MG63 (cell line): ENCODE data around the gene HECW1. TPM values are rescaled to one million over a fixed set of nuclear protein-coding genes. Genes with fewer than 3 reads are reported as not detected.
"Not testable (repeated sequence)": the region's sequence is repeated elsewhere in the genome, so short reads cannot be mapped to it uniquely, and the experiment has no call there.

Source experiments
- DNase-seq: peaks from one replicate; pipeline ENCODE4 v3.0.0-alpha.2; 2020
- H3K27me3 ChIP-seq: fragments of 250-450 bp; sonication (Bioruptor Pico); 2 replicates; pipeline ENCODE4 v1.5.1; 2020; ENCODE audit warnings: mild to moderate bottlenecking, moderate library complexity
- H3K36me3 ChIP-seq: fragments of 250-450 bp; sonication (Bioruptor Pico); 2 replicates; pipeline ENCODE4 v1.5.1; 2020; ENCODE audit warnings: mild to moderate bottlenecking, moderate library complexity
- H3K4me3 ChIP-seq: fragments of 250-450 bp; sonication (Bioruptor Pico); 2 replicates; pipeline ENCODE4 v1.5.1; 2020; ENCODE audit warnings: mild to moderate bottlenecking, moderate library complexity
- H3K9me3 ChIP-seq: fragments of 250-450 bp; sonication (Bioruptor Pico); 2 replicates; pipeline ENCODE4 v1.5.1; 2020; ENCODE audit warnings: mild to moderate bottlenecking, moderate library complexity
- total RNA-seq: library from RNA; depleted of rRNA; stranded (reverse); fragments of >200 nt; shearing (Covaris generic); gene quantifications from 2 replicates; pipeline ENCODE4 v1.2.3, GENCODE V29; 2014; ENCODE audit warnings: low replicate concordance

HECW1 gene
- total RNA-seq, 1 experiment from 2014 or later = 18.4 TPM

DNA sequence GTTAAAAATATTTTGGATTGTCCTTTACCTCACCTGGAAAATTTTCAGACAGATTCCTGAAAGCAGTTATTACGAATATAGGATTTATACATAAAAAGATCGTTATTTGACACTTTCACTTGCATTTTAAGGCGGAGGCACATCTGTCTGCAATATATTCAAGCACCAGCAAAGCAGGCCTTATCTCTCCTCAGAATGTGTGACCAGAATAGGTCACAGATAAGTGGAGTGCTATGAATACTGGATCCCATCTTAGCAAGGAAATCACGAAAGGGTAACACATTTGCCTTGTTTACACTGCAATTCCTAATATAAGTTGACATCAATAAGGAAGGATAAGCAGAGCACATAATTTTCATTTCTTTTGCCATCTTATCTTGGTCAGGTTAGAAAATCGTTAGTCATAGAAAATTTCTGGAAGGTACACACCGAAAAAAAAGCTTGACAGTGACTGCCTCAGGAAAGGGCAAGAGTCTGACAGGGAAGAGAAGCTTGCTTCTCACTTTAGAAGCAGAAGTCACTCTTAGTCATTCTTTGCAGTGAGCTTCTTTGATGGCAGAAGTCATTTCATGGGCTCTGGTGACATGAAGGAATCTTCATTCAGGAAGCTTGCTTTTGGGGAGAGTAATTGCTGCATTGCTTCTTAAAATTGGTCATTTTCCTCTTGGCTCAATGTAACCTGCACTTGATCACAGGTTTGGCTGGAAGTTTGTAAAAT lies 372.4 kb downstream of the HECW1 start:
- no peak overlapping the region for H3K4me3 ChIP-seq
- no peaks in the 10 kb centered on the region for H3K9me3 ChIP-seq
- no peaks in the 10 kb centered on the region for H3K36me3 ChIP-seq
- H3K27me3 ChIP-seq = no peaks in the 10 kb centered on the region
- DNase-seq = no peak

DNA sequence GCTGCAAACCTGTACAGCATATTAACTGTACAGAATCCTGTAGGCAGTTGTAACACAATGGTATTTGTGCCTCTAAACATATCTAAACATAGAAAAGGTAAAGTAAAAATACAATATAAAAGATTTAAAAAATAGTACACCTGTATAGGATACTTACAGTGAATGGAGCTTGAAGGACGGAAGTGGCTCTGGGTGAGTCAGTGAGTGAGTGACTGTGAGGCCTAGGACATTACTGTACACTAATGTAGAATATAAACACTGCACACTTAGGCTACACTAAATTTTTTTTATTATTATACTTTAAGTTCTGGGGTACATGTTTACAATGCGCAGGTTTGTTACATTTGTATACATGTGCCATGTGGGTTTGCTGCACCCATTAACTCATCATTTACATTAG lies 373.1 kb downstream of the HECW1 start:
- Histone ChIP-seq H3K4me3 (no peak overlapping the region), H3K27me3 (no peaks in the 10 kb centered on the region), H3K36me3 (no peaks in the 10 kb centered on the region), H3K9me3 (no peaks in the 10 kb centered on the region)
- no peak for DNase-seq

GRCh38 chr7:43486008-43486407 lies 373.6 kb downstream of the HECW1 start:
- not testable (repeated sequence) for H3K36me3 ChIP-seq, H3K27me3 ChIP-seq, H3K9me3 ChIP-seq, H3K4me3 ChIP-seq, DNase-seq

DNA sequence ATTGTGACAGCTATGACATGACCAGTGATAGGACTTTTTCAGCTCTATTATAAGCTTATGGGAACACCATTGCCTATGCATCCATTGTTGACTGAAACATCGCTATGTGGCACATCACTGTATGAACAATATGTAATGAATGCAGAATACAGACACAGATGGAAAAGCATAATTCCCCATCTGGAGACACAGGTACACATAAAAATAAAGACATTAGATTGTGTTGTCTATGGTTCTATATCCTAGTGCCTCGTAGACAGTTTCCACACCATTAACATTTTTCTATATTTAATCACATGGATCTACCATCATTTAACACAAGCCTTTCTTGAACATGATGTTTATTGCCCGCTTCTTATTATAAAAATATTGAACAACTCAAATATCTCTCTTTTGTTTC lies 374.2 kb downstream of the HECW1 start:
- H3K4me3 ChIP-seq = no peak overlapping the region
- H3K27me3 ChIP-seq = no peaks in the 10 kb centered on the region
- H3K36me3 ChIP-seq = no peaks in the 10 kb centered on the region
- H3K9me3 ChIP-seq = no peaks in the 10 kb centered on the region
- no peak for DNase-seq

DNA sequence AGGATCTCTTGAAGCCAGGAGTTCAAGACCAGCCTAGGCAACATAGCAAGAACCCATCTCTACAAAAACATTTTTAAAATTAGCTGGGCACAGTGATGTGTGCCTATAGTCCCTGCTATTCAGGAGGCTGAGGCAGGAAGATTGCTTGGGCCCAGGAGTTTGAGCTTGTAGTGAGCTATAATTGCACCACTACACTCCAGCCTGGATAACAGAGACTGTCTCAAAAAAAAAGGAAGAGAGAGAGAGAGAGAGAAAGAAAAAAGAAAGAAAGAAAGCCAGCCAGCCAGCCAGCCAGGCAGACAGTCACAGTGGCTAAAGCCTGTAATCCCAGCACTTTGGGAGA lies 375.3 kb downstream of the HECW1 start:
- H3K36me3 ChIP-seq = no peaks in the 10 kb centered on the region
- no peaks in the 10 kb centered on the region for H3K9me3 ChIP-seq
- H3K4me3 ChIP-seq = no peak overlapping the region
- H3K27me3 ChIP-seq = no peaks in the 10 kb centered on the region
- no peak for DNase-seq

GRCh38 chr7:43489257-43489656 lies 376.8 kb downstream of the HECW1 start:
- no peak for DNase-seq
- Histone ChIP-seq H3K27me3 (no peaks in the 10 kb centered on the region), H3K9me3 (no peaks in the 10 kb centered on the region), H3K4me3 (no peak overlapping the region), H3K36me3 (no peaks in the 10 kb centered on the region)

DNA sequence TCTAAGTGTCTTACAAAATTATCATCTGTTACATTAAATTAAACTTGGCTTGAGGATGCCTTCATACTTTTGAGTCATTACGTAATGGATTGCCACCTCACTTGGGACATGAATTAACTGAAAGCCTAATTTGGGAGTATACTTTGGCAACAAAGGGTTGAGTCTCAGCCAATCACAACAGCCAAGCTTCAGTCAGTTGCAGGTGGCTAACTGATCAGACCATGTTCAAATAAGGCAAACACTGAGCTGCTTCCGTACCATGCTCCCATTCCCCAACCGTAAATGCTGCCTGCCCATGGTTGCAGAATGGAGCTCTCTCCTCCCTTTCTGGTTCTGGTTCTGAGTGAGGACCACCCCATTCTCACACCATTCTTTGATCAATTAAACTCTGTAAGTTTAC lies 377.6 kb downstream of the HECW1 start:
- H3K4me3 ChIP-seq = no peak overlapping the region
- no peaks in the 10 kb centered on the region for H3K36me3 ChIP-seq
- DNase-seq = no peak
- no peaks in the 10 kb centered on the region for H3K9me3 ChIP-seq
- no peaks in the 10 kb centered on the region for H3K27me3 ChIP-seq

- Histone ChIP-seq H3K9me3 (no peaks in the 10 kb centered on the region), H3K27me3 (no peaks in the 10 kb centered on the region), H3K4me3 (no peak overlapping the region), H3K36me3 (no peaks in the 10 kb centered on the region; the same call in 1 of the 2 replicates)
- no peak for DNase-seq
These were observed 378.7 kb downstream of the HECW1 start for GRCh38 chr7:43491123-43491522.

DNA sequence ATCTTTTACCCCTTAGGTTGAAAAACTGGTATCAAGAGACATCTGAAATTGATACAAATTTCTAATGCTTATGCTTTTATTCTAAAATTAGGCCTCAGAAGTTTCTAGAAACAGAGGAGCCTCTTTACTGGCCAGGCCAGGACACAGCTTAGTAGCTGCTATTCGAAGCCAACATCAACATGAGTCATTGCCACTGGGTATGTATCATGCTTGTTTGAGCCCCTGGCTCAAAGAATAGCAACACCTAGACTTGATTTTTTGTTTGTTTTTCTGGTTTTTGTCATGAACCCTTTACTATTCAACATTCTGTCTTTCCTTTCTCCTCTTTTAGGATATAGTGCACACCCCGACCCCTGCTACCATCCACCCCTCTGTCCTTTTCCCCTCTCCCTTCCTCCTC lies 379.5 kb downstream of the HECW1 start:
- H3K27me3 ChIP-seq = no peaks in the 10 kb centered on the region
- no peaks in the 10 kb centered on the region; the same call in 1 of the 2 replicates for H3K36me3 ChIP-seq
- H3K4me3 ChIP-seq = no peak overlapping the region
- H3K9me3 ChIP-seq = no peaks in the 10 kb centered on the region
- DNase-seq = peak; percentile 73

GRCh38 chr7:43492896-43493295 lies 380.4 kb downstream of the HECW1 start:
- DNase-seq = no peak

DNA sequence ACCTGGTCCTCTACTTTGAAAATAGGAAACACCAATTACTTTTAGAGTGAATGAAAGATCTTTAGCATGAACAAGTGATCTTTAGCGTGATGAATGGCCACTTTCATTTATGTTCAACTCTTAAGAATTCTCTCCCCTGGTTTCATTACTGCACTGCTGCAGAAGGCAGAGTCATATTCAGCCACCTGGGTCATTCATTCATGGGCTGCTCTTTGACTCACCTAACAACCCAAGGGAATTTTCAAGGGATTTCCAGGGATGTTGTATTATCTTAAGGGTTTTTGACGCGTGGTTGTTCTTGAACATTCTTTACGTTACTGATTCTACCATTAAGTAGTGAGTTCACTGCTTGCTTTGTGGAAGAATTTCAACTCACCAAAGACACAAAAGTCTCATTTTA lies 383.1 kb downstream of the HECW1 start:
- Histone ChIP-seq H3K4me3 (no peak overlapping the region), H3K36me3 (no peaks in the 10 kb centered on the region; the same call in 1 of the 2 replicates), H3K27me3 (no peaks in the 10 kb centered on the region), H3K9me3 (no peaks in the 10 kb centered on the region)
- no peak for DNase-seq

More at GRCh38 chr7:43492896-43493295, 380.4 kb downstream of the HECW1 start:
- H3K27me3 ChIP-seq = no peaks in the 10 kb centered on the region
- H3K4me3 ChIP-seq = no peak overlapping the region
- no peaks in the 10 kb centered on the region for H3K9me3 ChIP-seq
- H3K36me3 ChIP-seq = no peaks in the 10 kb centered on the region; the same call in 1 of the 2 replicates

DNA sequence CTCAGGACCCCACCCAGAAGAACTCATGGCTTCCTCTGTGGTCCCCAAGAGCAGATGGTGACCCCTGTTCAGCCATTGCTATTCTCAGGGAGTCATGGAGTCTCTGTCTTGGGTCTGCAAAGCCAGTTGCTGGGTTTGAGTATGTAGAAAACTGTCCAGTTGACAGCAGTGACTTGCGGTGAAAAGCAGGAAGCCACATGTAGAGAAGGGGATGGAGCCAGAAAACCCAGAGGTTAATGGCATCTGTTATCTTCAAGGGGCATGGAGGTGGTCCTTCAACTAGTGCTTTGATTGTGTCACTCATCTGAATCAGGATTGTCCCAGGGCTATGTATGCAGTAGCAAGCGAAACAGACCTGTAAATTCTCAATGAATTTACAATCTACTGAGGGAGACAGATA lies 384.1 kb downstream of the HECW1 start:
- Histone ChIP-seq H3K9me3 (no peaks in the 10 kb centered on the region), H3K27me3 (no peaks in the 10 kb centered on the region), H3K4me3 (no peak overlapping the region), H3K36me3 (no peaks in the 10 kb centered on the region; the same call in 1 of the 2 replicates)
- no peak for DNase-seq

DNA sequence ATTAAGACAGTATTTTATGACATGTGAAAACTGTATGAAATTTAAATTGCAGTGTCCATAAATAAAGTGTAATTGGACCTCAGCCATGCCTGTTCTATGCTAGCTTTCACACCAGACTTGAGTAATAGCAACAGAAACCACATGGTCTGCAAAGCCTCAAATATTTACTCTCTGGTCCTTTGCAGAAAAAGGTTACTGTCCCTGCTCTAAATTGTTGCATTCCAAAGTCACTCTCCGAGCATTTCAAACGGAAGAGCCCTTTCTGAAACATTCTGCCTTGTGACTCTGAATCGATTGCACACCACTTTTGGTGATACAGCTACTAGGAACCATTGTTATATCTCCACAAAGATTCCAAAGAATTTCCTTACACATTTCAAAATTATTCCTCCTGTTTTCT lies 389.4 kb downstream of the HECW1 start:
- no peaks in the 10 kb centered on the region for H3K27me3 ChIP-seq
- H3K9me3 ChIP-seq = no peaks in the 10 kb centered on the region
- H3K4me3 ChIP-seq = no peak overlapping the region
- DNase-seq = no peak
- no peaks in the 10 kb centered on the region for H3K36me3 ChIP-seq

DNA sequence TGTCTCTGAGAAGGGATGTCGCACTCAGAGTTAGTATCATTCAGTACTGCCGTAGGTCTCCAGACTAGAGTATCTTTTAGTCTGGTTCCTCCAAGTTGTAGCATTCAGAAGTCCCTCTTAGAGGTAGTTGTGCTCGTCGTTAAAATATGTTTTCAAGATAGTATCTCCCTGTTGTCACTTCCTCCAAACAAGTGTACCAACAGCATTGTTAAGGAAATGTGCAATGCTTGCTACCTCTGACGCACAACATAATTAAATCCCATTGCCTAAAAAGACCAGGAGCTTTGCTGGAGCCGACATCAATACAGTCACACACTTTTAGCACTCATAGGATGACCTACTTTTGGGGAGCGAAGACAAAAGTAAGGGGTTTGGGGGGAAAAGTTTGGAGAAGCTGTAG lies 390.5 kb downstream of the HECW1 start:
- H3K27me3 ChIP-seq = no peaks in the 10 kb centered on the region
- H3K9me3 ChIP-seq = no peaks in the 10 kb centered on the region
- no peak for DNase-seq
- no peaks in the 10 kb centered on the region for H3K36me3 ChIP-seq
- no peak overlapping the region for H3K4me3 ChIP-seq

- no peaks in the 10 kb centered on the region for H3K9me3 ChIP-seq
- H3K36me3 ChIP-seq = no peaks in the 10 kb centered on the region
- no peak for DNase-seq
- H3K27me3 ChIP-seq = no peaks in the 10 kb centered on the region
- H3K4me3 ChIP-seq = no peak overlapping the region
These were observed 393.0 kb downstream of the HECW1 start for GRCh38 chr7:43505412-43505811.

DNA sequence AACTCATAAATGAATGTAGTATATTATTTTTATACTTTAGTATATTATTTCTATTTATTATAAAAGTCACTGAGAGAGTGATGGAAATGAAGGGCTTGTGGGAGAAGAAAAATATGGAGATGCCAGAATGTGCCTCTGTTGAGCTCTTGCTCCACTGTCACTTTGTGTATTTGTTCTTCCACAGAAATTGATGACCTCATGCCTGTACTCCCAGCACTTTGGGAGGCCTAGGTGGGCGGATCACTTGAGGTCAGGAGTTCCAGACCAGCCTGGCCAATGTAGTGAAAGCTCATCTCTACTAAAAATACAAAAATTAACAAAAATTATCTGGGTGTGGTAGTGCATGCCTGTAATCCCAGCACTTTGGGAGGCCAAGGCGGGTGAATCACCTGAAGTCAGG lies 394.0 kb downstream of the HECW1 start:
- DNase-seq = no peak
- no peak overlapping the region for H3K4me3 ChIP-seq
- H3K9me3 ChIP-seq = no peaks in the 10 kb centered on the region
- no peaks in the 10 kb centered on the region for H3K27me3 ChIP-seq
- H3K36me3 ChIP-seq = no peaks in the 10 kb centered on the region

DNA sequence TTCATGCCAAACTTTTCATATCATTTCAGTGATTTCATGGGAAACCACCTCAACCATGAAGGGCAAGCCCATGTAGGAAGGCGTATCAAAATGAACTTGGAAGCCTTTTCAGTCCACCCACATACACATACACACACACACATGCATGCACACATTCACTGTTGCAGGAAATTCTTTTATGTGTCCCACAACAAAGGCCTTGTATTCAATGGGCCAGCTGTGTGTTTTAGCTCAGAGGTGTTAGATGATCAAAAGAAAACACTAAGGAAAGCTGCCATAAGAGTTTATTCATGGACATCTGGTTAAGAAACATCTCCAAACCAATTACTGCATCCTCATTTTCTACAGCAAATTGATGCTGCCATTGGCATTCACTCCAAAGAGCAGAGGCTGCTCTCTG lies 396.0 kb downstream of the HECW1 start:
- Histone ChIP-seq H3K36me3 (no peaks in the 10 kb centered on the region), H3K27me3 (no peaks in the 10 kb centered on the region), H3K4me3 (no peak overlapping the region), H3K9me3 (no peaks in the 10 kb centered on the region)
- no peak for DNase-seq

GRCh38 chr7:43509906-43510305 lies 397.5 kb downstream of the HECW1 start:
- Histone ChIP-seq H3K27me3 (no peaks in the 10 kb centered on the region), H3K36me3 (no peaks in the 10 kb centered on the region), H3K4me3 (no peak overlapping the region), H3K9me3 (no peaks in the 10 kb centered on the region)
- DNase-seq = no peak

DNA sequence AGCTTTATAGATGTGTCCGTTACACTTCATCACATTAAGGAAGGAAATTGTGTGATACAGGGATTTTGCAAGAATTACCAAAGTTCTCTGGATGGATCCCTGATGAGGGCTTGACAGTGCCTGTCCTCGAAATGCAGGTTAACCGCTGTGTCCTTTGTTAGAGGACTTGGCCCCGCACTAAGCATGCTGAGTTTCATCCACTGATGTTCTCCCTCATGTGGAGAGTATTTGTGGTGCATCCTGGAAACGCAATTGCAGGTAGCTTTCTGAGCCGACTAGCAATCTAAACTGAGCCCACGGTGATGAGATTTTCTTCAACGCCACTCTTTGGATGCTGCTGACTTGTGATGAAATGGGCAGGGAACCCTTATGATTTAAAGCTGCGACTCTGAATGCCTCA lies 398.6 kb downstream of the HECW1 start:
- H3K9me3 ChIP-seq = no peaks in the 10 kb centered on the region
- no peaks in the 10 kb centered on the region for H3K27me3 ChIP-seq
- H3K4me3 ChIP-seq = no peak overlapping the region
- H3K36me3 ChIP-seq = no peaks in the 10 kb centered on the region
- DNase-seq = no peak
